Activated CD4-positive, alpha-beta T cell treated with anti-CD3 and anti-CD28 coated beads, Interleukin-2, amount 50 U/mL, for 1 hour (primary cell): Measurements from ENCODE around the gene IPP.
"Not testable (repeated sequence)": the region's sequence is repeated elsewhere in the genome, so short reads cannot be mapped to it uniquely, and the experiment has no call there.

Experiments used
- DNase-seq: peaks from one replicate; pipeline ENCODE4 v3.0.0-alpha.2; 2020

Gene IPP

GRCh38 chr1:45679123-45679522 lies 71.3 kb downstream of the IPP start:
- DNase-seq: no peak

GRCh38 chr1:45678489-45678888 lies 72.0 kb downstream of the IPP start:
- no peak for DNase-seq

GRCh38 chr1:45677751-45678245 lies 72.7 kb downstream of the IPP start:
- no peak for DNase-seq

GRCh38 chr1:45676553-45676952 lies 73.9 kb downstream of the IPP start:
- DNase-seq: not testable (repeated sequence)

- DNase-seq: no peak
These were observed 76.0 kb downstream of the IPP start for GRCh38 chr1:45674478-45674877.

DNA sequence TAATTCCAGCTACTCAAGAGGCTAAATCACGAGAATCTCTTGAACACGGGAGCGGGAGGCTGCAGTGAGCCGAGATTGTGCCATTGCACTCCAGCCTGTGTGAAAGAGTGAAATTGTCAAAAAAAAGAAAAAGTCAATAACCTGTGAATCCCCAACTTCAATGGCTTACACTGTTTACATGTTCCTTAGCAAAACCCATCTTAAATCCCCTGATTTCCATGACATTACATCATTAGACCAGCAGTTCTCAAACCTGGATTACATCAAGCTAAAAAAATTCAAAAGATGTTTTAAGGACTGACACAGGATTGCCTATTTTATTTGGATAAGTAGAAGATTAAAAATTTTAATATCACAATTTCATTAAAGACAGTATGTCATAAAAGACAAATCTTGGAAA lies 76.5 kb downstream of the IPP start:
- no peak for DNase-seq

DNA sequence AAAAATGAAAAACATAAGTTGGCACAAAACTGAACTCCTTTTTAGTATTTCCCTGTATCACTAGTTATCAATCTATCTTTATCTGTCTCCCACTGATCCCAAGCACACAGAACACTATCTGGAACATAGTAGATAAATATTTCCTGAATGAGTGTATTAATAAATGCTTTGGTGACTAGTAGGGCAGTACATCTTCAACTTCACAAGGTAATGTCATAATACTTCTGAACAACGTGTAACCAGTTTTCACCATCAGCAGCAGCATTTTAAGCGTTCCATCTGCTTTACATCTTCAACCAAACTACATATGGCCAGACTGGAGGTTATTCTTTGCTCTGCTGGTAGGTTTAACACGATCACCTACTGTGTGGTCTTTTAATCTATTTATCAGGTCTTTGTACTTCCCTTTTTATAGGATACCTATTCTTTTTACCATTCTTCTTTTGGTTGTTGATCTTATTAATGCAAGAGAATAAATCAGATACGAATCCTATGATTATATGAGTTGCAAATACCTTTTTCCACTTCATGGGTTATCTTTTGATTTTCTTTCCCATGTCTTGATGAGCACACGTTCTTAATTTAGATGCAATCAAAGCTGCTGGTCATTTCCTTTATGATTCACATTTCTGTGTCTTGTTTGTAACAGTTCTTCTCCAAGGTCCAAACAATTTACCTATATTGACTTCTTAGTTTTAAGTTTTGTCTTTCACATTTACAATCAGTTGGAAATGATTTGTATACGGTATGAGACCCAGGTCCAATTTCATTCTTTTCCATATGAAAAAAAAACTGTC lies 80.4 kb downstream of the IPP start:
- no peak for DNase-seq

GRCh38 chr1:45669379-45669778 lies 81.1 kb downstream of the IPP start:
- no peak for DNase-seq

DNA sequence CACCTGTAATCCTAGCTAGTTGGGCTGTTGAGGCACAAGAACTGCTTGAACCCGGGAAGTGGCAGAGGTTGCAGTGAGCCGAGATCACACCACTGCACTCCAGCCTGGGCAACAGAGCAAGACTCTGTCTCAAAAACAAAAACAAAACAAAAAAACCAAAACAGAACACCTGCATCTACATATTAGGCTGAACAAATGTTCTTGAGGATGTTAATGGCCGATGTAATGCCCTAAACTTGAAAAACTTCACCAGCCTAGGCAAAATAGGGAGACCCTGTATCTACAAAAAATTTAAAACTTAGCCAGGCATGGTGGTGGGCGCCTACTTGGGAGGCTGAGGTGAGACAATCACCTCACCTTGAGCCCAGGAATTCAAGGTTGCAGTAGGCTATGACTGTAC lies 81.9 kb downstream of the IPP start:
- no peak for DNase-seq

DNA sequence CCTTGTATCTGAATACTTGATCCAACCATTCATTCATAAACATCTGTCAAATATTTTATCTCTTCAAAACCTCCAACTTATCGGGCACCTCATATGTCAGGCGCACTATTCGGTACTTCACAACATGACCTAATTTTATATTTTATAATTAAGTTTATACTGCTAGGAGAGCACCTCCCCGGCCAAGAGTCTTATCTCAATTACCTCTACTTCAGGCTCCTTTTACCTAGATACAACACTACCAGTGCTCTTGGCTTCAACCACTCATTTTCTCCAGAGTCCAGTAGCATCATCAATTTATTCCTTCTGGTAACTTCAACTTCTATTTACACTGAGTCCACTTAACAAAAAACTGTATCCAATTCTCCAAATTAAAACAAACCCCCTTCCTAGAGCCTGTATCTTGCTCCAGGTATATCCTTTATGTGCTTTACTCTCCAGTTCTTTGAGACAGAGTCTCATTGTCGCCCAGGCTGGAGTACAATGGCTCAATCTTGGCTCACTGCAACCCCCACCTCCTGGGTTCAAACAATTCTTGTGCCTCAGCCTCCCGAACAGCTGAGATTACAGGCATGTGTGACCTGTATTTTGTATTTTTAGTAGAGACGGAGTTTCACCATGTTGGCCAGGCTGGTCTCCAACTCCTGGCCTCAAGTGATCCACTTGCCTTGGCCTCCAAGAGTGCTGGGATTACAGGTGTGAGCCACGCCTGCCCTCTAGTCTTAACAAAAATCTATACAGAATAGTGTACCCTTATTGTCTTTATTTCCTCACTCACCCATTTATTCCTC lies 82.9 kb downstream of the IPP start:
- no peak for DNase-seq

DNA sequence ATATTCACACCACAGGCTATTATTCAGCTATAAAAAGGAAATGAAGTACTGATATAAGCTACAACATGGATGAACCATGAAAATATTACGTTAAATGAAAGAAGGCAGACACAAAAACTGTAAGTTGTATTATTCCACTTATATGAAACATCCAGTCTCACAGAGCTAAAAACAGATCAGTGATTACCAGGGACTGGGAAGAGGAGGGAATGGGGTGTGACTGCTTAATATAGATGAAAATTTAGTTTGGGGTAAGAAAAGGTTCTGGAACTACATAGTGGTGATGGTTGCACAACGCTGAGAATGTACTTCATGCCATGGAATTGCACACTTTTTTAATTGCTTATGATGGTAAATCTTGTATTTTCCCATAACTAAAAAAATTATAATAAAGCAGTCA lies 83.6 kb downstream of the IPP start:
- DNase-seq: no peak

GRCh38 chr1:45660336-45660735 lies 90.1 kb downstream of the IPP start:
- DNase-seq: no peak

DNA sequence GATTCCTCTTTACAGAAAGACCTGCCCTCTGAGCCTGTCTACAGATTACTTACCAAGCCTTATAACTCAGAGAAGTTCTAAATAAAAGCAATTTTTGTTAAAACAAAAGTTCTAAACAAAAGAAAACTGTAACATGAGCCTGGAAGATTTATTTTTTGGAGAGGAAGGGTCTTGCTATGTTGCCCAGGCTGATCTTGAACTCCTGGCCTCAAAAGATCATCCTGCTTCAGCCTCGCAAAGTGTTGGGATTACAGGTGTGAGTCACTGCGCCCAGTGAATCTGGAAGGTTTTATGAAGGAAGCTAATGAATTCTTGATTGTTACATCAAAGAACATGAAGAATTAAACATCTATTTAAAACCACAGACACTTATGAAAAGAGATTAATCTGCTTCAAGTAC lies 91.2 kb downstream of the IPP start:
- DNase-seq: no peak

- DNase-seq: no peak
These were observed 92.3 kb downstream of the IPP start for GRCh38 chr1:45658171-45658570.

- no peak for DNase-seq
These were observed 93.8 kb downstream of the IPP start for GRCh38 chr1:45656573-45657226.

GRCh38 chr1:45654540-45655280 lies 95.7 kb downstream of the IPP start:
- DNase-seq: no peak
